MM.1S (cell line): ENCODE data around the gene GPR135.

ENCODE experiments used
- DNase-seq: peaks from one replicate; pipeline ENCODE4 v3.0.0-alpha.2; 2015
- H2AFZ ChIP-seq: fragments of 300-600 bp; sonication (generic); 2 replicates; pipeline ENCODE4 v1.6.0; 2016; ENCODE audit warnings: antibody characterized with exemption, low read length
- H3F3A ChIP-seq: fragments of 300-600 bp; sonication (generic); 2 replicates; pipeline ENCODE4 v1.6.1; 2016; ENCODE audit warnings: mild to moderate bottlenecking, antibody characterized with exemption, low read length, moderate library complexity, mixed read lengths; ENCODE audit not compliant: insufficient read depth
- H3K27ac ChIP-seq: fragments of 300-600 bp; sonication (generic); 2 replicates; pipeline ENCODE4 v1.5.1; 2016; ENCODE audit warnings: mild to moderate bottlenecking, low read length
- H3K27me3 ChIP-seq: fragments of 300-600 bp; sonication (generic); replicated peaks from 2 replicates; pipeline ENCODE4 v1.6.0; 2016; ENCODE audit warnings: low read length; ENCODE audit not compliant: insufficient read depth
- H3K36me3 ChIP-seq: fragments of 300-600 bp; sonication (generic); replicated peaks from 2 replicates; pipeline ENCODE4 v1.6.1; 2016; ENCODE audit warnings: mild to moderate bottlenecking, low read length, mixed read lengths; ENCODE audit not compliant: insufficient read depth
- H3K4me1 ChIP-seq: fragments of 300-600 bp; sonication (generic); 2 replicates; pipeline ENCODE4 v1.6.1; 2016; ENCODE audit warnings: low read length, mixed read lengths
- H3K4me2 ChIP-seq: fragments of 300-600 bp; sonication (generic); 2 replicates; pipeline ENCODE4 v1.6.0; 2016; ENCODE audit warnings: low read depth, low read length
- H3K4me3 ChIP-seq: fragments of 300-600 bp; sonication (generic); 2 replicates; pipeline ENCODE4 v1.5.1; 2016; ENCODE audit warnings: low read length, mixed read lengths
- H3K79me2 ChIP-seq: fragments of 300-600 bp; sonication (generic); 2 replicates; pipeline ENCODE4 v1.6.1; 2016; ENCODE audit warnings: mixed run types, low read length, mixed read lengths
- H3K9ac ChIP-seq: fragments of 300-600 bp; sonication (generic); 2 replicates; pipeline ENCODE4 v1.6.1; 2016; ENCODE audit warnings: low read length, mixed read lengths
- H3K9me2 ChIP-seq: fragments of 300-600 bp; sonication (generic); replicated peaks from 2 replicates; pipeline ENCODE4 v1.6.1; 2016; ENCODE audit warnings: mild to moderate bottlenecking, low read length, mixed read lengths; ENCODE audit not compliant: insufficient read depth
- H3K9me3 ChIP-seq: fragments of 300-600 bp; sonication (generic); replicated peaks from 2 replicates; pipeline ENCODE4 v1.6.1; 2016; ENCODE audit warnings: mild to moderate bottlenecking, low read length, mixed read lengths; ENCODE audit not compliant: insufficient read depth
- H4K20me1 ChIP-seq: fragments of 300-600 bp; sonication (generic); 2 replicates; pipeline ENCODE4 v1.6.1; 2016; ENCODE audit warnings: mild to moderate bottlenecking, low read length, moderate library complexity, mixed read lengths; ENCODE audit not compliant: insufficient read depth
- CTCF ChIP-seq: fragments of 300-600 bp; sonication (generic); IDR thresholded peaks from 2 replicates; pipeline ENCODE4 v1.5.1; 2016; ENCODE audit warnings: antibody characterized with exemption, low read length, mixed read lengths
- EZH2 ChIP-seq: fragments of 300-600 bp; sonication (generic); optimal IDR thresholded peaks from 2 replicates; pipeline ENCODE3; 2017; ENCODE audit warnings: low read depth, mild to moderate bottlenecking, antibody characterized with exemption, low read length, mixed read lengths
- EZH2phosphoT487 ChIP-seq: fragments of 300-600 bp; sonication (generic); IDR thresholded peaks from 2 replicates; pipeline ENCODE4 v1.6.1; 2018; ENCODE audit warnings: antibody characterized with exemption, low read length

Gene GPR135

GRCh38 chr14:59464486-59465315 lies 479 bp downstream of the GPR135 start:
- no peaks in the 10 kb centered on the region for H3K9me2 ChIP-seq
- H3K4me2 ChIP-seq, result peak overlapping the region; percentile 72
- peak overlapping the region; percentile 51; the same call in 1 of the 2 replicates for H2AFZ ChIP-seq
- no peak for TF ChIP-seq CTCF
- no peak for TF ChIP-seq EZH2phosphoT487
- TF ChIP-seq EZH2, result no peak
- H3K9me3 ChIP-seq, result no peaks in the 10 kb centered on the region
- H3K27ac ChIP-seq, result no peak overlapping the region
- H3F3A ChIP-seq, result no peaks in the 10 kb centered on the region
- no peaks in the 10 kb centered on the region for H3K36me3 ChIP-seq
- H3K4me1 ChIP-seq, result no peaks in the 10 kb centered on the region
- H3K4me3 ChIP-seq, result peak overlapping the region; percentile 53
- no peaks in the 10 kb centered on the region for H3K27me3 ChIP-seq
- no peak overlapping the region for H3K9ac ChIP-seq
- no peaks in the 10 kb centered on the region for H4K20me1 ChIP-seq
- H3K79me2 ChIP-seq, result no peaks in the 10 kb centered on the region
- DNase-seq, result peak; percentile 22

GRCh38 chr14:59463787-59464485 lies 1.2 kb downstream of the GPR135 start:
- no peaks in the 10 kb centered on the region for H3K4me1 ChIP-seq
- no peaks in the 10 kb centered on the region for H3K9me3 ChIP-seq
- H4K20me1 ChIP-seq, result no peaks in the 10 kb centered on the region
- no peaks in the 10 kb centered on the region for H3K36me3 ChIP-seq
- H2AFZ ChIP-seq, result peak overlapping the region; percentile 51; the same call in 1 of the 2 replicates
- peak overlapping the region; percentile 53 for H3K4me3 ChIP-seq
- no peaks in the 10 kb centered on the region for H3F3A ChIP-seq
- H3K27ac ChIP-seq, result no peak overlapping the region
- peak overlapping the region; percentile 72 for H3K4me2 ChIP-seq
- H3K9me2 ChIP-seq, result no peaks in the 10 kb centered on the region
- H3K79me2 ChIP-seq, result no peaks in the 10 kb centered on the region
- no peak for DNase-seq
- no peak for TF ChIP-seq EZH2phosphoT487
- no peak for TF ChIP-seq CTCF
- TF ChIP-seq EZH2, result no peak
- no peaks in the 10 kb centered on the region for H3K27me3 ChIP-seq
- H3K9ac ChIP-seq, result no peak overlapping the region

GRCh38 chr14:59461891-59462290 lies 3.3 kb downstream of the GPR135 start:
- no peaks in the 10 kb centered on the region for H3K9me3 ChIP-seq
- no peak overlapping the region for H3K4me2 ChIP-seq
- H4K20me1 ChIP-seq, result no peaks in the 10 kb centered on the region
- no peak for DNase-seq
- H3K9ac ChIP-seq, result no peak overlapping the region
- no peak overlapping the region for H3K27ac ChIP-seq
- TF ChIP-seq CTCF (no peak), EZH2 (no peak), EZH2phosphoT487 (no peak)
- no peaks in the 10 kb centered on the region for H3K4me1 ChIP-seq
- H3K27me3 ChIP-seq, result no peaks in the 10 kb centered on the region
- no peak overlapping the region for H3K4me3 ChIP-seq
- H3K36me3 ChIP-seq, result no peaks in the 10 kb centered on the region
- H3K79me2 ChIP-seq, result no peaks in the 10 kb centered on the region
- no peaks in the 10 kb centered on the region for H3F3A ChIP-seq
- H2AFZ ChIP-seq, result no peak overlapping the region
- no peaks in the 10 kb centered on the region for H3K9me2 ChIP-seq
